ENCODE data around the gene PRKCI. TPM values are rescaled to one million over a fixed set of nuclear protein-coding genes. Genes with fewer than 3 reads are reported as not detected.
"Not testable (repeated sequence)": the region's sequence is repeated elsewhere in the genome, so short reads cannot be mapped to it uniquely, and the experiment has no call there.

Gene PRKCI
- total and polyA plus RNA-seq, 4 donors = 3.2 to 12.7 (median 8.7) TPM

DNA sequence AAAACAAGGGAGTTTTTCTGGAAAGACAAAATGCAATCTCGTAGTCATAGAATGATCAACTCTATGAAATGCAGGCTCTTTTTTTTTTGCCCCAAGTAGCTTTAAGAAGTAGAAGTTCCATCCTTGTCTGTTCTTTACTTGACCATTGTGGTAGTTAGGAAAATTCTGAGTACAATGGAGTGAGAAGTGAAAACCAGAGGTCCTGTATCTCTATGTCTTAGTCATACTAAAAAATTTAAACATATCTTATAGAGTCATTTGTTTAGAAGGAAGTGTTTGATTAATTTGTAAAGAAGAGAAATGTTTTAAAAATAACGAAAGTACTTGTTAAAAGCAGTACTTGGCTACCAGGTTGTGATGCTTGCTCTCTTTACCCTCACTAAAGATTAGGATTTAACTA is 52.4 kb downstream of the PRKCI start (continued):
- TF ChIP-seq, protein P1, sequence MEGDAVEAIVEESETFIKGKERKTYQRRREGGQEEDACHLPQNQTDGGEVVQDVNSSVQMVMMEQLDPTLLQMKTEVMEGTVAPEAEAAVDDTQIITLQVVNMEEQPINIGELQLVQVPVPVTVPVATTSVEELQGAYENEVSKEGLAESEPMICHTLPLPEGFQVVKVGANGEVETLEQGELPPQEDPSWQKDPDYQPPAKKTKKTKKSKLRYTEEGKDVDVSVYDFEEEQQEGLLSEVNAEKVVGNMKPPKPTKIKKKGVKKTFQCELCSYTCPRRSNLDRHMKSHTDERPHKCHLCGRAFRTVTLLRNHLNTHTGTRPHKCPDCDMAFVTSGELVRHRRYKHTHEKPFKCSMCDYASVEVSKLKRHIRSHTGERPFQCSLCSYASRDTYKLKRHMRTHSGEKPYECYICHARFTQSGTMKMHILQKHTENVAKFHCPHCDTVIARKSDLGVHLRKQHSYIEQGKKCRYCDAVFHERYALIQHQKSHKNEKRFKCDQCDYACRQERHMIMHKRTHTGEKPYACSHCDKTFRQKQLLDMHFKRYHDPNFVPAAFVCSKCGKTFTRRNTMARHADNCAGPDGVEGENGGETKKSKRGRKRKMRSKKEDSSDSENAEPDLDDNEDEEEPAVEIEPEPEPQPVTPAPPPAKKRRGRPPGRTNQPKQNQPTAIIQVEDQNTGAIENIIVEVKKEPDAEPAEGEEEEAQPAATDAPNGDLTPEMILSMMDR (IDR thresholded peaks at IDR 0.05; ENCODE audit: low read depth, low read length, missing input control) = no peak
- TF ChIP-seq HNF4G (IDR thresholded peaks at IDR 0.05) (no peak), FOXA1 (IDR thresholded peaks at IDR 0.05) (no peak), MAX (IDR thresholded peaks at IDR 0.05) (no peak)

GRCh38 chr3:170275832-170276231 is 53.6 kb downstream of the PRKCI start:
- Histone ChIP-seq H3K9me3 (ENCODE audit: control insufficient read depth in 4 of 4, low read length in 3 of 4) (no peaks in the 10 kb centered on the region), H3K9ac (ENCODE audit: low read depth in 1 of 2, low read length in 2 of 2) (no peak overlapping the region), H3K4me1 (ENCODE audit: control insufficient read depth in 4 of 4, insufficient read depth in 4 of 4, low read length in 3 of 4) (peaks cover 0 to 5% (median 3%) of the 10 kb centered on the region in 4 donors), H3K4me3 (ENCODE audit: low read depth in 1 of 3, low read length in 3 of 3) (no peak overlapping the region), H3K27me3 (ENCODE audit: control insufficient read depth in 4 of 4, insufficient read depth in 4 of 4, low read length in 3 of 4) (no peaks in the 10 kb centered on the region), H3K36me3 (ENCODE audit: control insufficient read depth in 4 of 4, insufficient read depth in 3 of 4, low read depth in 1 of 4, low read length in 3 of 4) (peaks cover 0 to 4% (median 2%) of the 10 kb centered on the region in 4 donors), H3K27ac (ENCODE audit: low read depth in 1 of 2, low read length in 2 of 2) (no peak overlapping the region)
- DNase-seq (ENCODE audit: low spot score) = no peak
- no peak for TF ChIP-seq SP1 (IDR thresholded peaks at IDR 0.05)
- no peak for TF ChIP-seq HNF4A (conservative IDR thresholded peaks at IDR 0.05)
- TF ChIP-seq HNF4G (IDR thresholded peaks at IDR 0.05) = no peak
- TF ChIP-seq, protein P2, sequence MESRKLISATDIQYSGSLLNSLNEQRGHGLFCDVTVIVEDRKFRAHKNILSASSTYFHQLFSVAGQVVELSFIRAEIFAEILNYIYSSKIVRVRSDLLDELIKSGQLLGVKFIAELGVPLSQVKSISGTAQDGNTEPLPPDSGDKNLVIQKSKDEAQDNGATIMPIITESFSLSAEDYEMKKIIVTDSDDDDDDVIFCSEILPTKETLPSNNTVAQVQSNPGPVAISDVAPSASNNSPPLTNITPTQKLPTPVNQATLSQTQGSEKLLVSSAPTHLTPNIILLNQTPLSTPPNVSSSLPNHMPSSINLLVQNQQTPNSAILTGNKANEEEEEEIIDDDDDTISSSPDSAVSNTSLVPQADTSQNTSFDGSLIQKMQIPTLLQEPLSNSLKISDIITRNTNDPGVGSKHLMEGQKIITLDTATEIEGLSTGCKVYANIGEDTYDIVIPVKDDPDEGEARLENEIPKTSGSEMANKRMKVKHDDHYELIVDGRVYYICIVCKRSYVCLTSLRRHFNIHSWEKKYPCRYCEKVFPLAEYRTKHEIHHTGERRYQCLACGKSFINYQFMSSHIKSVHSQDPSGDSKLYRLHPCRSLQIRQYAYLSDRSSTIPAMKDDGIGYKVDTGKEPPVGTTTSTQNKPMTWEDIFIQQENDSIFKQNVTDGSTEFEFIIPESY (IDR thresholded peaks at IDR 0.05) = no peak
- no peak for TF ChIP-seq YY1 (IDR thresholded peaks at IDR 0.05)
- TF ChIP-seq MAX (IDR thresholded peaks at IDR 0.05) = no peak
- TF ChIP-seq FOXA1 (IDR thresholded peaks at IDR 0.05) = no peak
- TF ChIP-seq ATF3 (IDR thresholded peaks at IDR 0.05) = no peak
- no peak for TF ChIP-seq TAF1 (conservative IDR thresholded peaks at IDR 0.05)
- TF ChIP-seq JUND (IDR thresholded peaks at IDR 0.05) = no peak
- WGBS = 96% methylated on average over 3 of the region's 3 CpGs

DNA sequence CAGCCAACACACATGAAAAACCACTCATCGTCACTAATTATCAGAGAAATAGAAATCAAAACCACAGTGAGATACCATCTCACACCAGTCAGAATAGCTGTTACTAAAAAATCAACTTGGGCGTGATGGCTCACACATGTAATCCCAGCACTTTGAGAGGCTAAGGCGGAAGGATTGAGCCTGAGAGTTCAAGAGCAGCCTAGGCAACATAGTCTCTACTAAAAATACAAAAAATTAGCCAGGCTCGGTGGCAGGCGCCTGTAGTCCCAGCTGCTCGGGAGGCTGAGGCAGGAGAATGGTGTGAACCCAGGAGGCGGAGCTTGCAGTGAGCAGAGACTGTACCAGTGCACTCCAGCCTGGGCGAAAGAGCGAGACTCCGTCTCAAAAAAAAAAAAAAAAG is 55.1 kb downstream of the PRKCI start:
- H3K9ac ChIP-seq (ENCODE audit: low read depth in 1 of 2, low read length in 2 of 2); H3K36me3 ChIP-seq (ENCODE audit: control insufficient read depth in 4 of 4, insufficient read depth in 3 of 4, low read depth in 1 of 4, low read length in 3 of 4); H3K4me3 ChIP-seq (ENCODE audit: low read depth in 1 of 3, low read length in 3 of 3); H3K4me1 ChIP-seq (ENCODE audit: control insufficient read depth in 4 of 4, insufficient read depth in 4 of 4, low read length in 3 of 4); H3K9me3 ChIP-seq (ENCODE audit: control insufficient read depth in 4 of 4, low read length in 3 of 4); H3K27me3 ChIP-seq (ENCODE audit: control insufficient read depth in 4 of 4, insufficient read depth in 4 of 4, low read length in 3 of 4); DNase-seq (ENCODE audit: low spot score); H3K27ac ChIP-seq (ENCODE audit: low read depth in 1 of 2, low read length in 2 of 2): not testable (repeated sequence)
- WGBS = 91% methylated on average over 10 of the region's 10 CpGs
